GM13977 (cell line): ENCODE measurements around the gene PLIN5.

Experiments
- DNase-seq: peaks from one replicate; pipeline ENCODE4 v3.0.0; 2012; ENCODE audit warnings: low spot score
- in situ Hi-C: fragments of 300-500 bp; cut with MboI; formaldehyde crosslinking; loops from one replicate; pipeline ENCODE4 v1.12.0; 2022; ENCODE audit warnings: low sequenced_read_pairs, low pct_unique_long_range_greater_than_20kb, mixed read lengths, inconsistent platforms; ENCODE audit not compliant: unreplicated experiment
- TF ChIP-seq, protein P1 (sequence below): IDR thresholded peaks from 2 replicates; pipeline ENCODE4 v1.5.1; 2012; ENCODE audit warnings: mild to moderate bottlenecking, control low read depth; ENCODE audit not compliant: insufficient read depth; ENCODE audit errors: extremely low read depth, missing control alignments

Gene PLIN5

DNA sequence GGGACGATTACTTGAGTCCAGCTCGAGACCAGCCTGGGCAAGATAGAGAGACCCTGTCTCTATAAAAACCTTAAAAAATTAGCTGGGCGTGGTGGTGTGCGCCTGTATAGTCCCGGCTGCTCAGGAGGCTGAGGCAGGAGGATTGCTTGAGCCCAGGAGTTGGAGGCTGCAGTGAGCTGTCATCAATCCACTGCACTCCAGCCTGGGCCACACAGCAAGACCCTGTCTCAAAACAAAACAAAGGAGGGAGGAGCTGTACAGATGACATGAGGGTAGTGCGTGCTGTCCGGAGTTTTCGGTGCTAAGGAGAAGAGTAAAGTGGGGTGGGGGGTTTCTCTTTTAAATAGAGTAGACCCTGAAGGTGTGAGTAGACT lies 40.3 kb downstream of the PLIN5 start:
- TF ChIP-seq, protein P1, sequence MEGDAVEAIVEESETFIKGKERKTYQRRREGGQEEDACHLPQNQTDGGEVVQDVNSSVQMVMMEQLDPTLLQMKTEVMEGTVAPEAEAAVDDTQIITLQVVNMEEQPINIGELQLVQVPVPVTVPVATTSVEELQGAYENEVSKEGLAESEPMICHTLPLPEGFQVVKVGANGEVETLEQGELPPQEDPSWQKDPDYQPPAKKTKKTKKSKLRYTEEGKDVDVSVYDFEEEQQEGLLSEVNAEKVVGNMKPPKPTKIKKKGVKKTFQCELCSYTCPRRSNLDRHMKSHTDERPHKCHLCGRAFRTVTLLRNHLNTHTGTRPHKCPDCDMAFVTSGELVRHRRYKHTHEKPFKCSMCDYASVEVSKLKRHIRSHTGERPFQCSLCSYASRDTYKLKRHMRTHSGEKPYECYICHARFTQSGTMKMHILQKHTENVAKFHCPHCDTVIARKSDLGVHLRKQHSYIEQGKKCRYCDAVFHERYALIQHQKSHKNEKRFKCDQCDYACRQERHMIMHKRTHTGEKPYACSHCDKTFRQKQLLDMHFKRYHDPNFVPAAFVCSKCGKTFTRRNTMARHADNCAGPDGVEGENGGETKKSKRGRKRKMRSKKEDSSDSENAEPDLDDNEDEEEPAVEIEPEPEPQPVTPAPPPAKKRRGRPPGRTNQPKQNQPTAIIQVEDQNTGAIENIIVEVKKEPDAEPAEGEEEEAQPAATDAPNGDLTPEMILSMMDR: no peak
- no peak for DNase-seq
- in situ Hi-C loops: no loop called here

DNA sequence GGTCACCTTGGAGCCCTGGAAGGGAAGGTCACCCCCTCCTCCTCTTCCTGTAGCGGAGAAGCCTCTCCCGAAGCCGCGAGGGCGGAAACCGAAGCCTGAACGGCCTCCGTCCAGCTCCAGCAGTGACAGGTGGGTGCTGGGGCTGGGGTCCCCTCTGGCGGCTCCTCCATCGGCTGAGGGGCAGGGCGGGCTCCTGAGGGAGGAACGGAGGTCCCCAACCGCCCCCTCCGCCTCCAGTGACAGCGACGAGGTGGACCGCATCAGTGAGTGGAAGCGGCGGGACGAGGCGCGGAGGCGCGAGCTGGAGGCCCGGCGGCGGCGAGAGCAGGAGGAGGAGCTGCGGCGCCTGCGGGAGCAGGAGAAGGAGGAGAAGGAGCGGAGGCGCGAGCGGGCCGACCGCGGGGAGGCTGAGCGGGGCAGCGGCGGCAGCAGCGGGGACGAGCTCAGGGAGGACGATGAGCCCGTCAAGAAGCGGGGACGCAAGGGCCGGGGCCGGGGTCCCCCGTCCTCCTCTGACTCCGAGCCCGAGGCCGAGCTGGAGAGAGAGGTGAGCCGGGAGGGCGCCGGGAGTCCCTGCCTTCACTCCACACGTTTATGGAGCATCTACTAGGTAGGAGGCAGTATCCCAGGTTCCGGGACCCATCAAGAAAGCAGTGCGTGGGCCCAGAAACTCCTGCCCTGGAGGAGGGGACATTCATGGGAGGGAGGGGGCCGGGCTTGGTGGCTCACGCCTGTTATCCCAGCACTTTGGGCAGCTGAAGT lies 40.9 kb downstream of the PLIN5 start:
- in situ Hi-C loops: no loop called here
- TF ChIP-seq, protein P1: no peak
- DNase-seq: no peak

DNA sequence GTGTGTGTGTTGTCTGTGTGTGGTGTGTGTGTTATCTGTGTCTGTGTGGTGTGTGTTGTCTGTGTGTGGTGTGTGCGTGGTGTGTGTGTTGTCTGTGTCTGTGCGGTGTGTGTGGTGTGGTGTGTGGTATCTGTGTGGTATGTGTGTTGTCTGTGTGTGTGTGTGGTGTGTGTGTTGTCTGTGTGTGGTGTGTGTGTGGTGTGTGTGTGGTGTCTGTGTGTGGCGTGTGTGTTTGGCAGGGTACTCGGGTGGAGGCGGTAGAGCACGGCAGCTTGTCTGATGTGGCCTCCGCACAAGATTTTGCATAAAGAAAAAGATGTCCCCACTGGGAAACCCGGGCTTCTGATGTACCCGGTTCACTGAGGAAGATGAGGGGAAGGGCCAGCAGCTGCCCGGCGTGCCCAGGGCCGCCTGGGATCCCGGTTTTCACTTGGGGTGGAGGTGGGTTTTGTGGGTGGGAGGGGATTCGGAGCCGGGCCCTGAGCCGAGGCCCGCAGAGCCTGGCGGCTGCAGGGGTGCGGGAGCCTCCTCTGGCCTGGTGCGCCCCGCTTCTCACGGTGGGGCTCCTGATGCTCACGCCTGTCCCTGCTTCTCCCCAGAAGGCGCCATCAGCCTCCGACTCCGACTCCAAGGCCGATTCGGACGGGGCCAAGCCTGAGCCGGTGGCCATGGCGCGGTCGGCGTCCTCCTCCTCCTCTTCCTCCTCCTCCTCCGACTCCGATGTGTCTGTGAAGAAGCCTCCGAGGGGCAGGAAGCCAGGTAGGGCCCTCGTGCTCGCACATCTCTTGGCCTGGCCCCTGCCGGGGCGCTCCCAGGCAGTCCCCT lies 41.7 kb downstream of the PLIN5 start:
- DNase-seq: no peak

DNA sequence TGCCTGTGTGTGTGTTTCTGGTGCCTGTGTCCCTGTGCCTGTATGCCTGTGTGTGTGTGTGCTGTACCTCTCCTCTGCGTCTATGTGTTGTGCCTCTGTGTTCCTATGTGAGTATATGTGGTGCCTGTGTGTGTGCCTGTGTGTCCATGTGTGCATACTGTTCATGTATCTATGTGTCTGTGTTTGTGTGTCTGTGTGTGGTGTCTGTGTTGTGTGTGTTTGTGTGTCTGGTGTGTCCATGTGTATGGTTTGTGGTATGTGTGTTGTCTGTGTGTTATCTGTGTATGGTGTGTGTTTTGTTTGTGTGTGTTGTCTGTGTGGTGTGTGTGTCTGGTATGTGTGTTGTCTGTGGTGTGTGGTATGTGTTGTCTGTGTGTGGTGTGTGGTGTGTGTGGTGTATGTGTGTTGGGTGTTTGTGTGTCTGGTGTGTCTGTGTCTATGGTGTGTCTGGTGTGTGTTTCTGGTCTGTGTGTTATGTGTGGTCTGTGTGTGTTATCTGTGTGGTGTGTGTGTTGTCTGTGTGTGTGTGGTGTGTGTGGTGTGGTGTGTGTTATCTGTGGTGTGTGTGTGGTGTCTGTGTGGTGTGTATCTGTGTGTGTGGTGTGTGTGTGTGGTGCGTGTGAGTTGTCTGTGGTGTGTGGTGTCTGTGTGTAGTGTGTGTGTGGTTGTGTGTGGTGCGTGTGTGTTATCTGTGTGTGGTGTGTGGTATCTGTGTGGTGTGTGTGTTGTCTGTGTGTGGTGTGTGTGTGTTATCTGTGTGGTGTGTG lies 42.5 kb downstream of the PLIN5 start:
- DNase-seq: no peak
- in situ Hi-C loops: no loop called here
- TF ChIP-seq, protein P1: no peak

More for the DNA sequence above, 41.7 kb downstream of the PLIN5 start:
- TF ChIP-seq, protein P1: no peak
- in situ Hi-C loops: no loop called here

DNA sequence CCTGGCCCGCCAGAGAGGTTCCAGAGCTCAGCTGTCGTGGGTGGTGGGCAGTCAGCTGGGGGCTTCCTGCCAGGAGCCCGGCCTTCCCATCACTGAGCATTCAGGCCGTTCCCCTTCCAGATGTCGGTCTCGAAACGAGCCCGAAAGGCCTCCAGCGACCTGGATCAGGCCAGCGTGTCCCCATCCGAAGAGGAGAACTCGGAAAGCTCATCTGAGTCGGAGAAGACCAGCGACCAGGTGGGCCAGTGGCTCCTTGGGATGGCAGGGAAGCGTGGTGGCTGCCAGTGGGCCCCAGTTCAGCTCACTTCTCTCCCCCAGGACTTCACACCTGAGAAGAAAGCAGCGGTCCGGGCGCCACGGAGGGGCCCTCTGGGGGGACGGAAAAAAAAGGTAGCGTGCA lies 43.6 kb downstream of the PLIN5 start:
- TF ChIP-seq, protein P1: no peak
- in situ Hi-C loops: no loop called here
- no peak for DNase-seq

DNA sequence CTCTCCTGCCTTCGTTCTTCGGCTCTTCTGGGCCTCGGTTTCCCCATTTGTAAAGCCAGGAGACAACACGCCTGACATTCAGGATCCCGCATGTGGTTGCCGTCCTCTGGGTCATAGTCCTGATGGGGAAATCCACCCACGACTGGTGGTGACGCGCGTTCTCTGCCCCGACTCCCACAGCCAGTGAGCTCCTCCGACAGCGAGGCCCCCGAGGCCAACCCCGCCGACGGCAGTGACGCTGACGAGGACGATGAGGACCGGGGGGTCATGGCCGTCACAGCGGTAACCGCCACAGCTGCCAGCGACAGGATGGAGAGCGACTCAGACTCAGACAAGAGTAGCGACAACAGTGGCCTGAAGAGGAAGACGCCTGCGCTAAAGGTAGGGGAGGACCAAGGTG lies 46.5 kb downstream of the PLIN5 start:
- DNase-seq: no peak
- TF ChIP-seq, protein P1: no peak
- in situ Hi-C loops: no loop called here
